D721Med (cell line): Measurements from ENCODE around the gene EIF4EBP3.

Experiments used
- DNase-seq: peaks from one replicate; pipeline ENCODE4 v3.0.0; 2011; ENCODE audit warnings: low spot score; ENCODE audit not compliant: insufficient read length
- FAIRE-seq: peaks from 2 replicates; lab custom pipeline; 2011; peaks lifted over from hg19 to GRCh38; lab: Jason Lieb, UNC
- TF ChIP-seq, protein P1 (sequence below): IDR thresholded peaks from 2 replicates; pipeline ENCODE4 v1.5.1; 2012; ENCODE audit warnings: mild to moderate bottlenecking, control low read depth; ENCODE audit not compliant: insufficient read depth; ENCODE audit errors: missing control alignments

EIF4EBP3 gene

DNA sequence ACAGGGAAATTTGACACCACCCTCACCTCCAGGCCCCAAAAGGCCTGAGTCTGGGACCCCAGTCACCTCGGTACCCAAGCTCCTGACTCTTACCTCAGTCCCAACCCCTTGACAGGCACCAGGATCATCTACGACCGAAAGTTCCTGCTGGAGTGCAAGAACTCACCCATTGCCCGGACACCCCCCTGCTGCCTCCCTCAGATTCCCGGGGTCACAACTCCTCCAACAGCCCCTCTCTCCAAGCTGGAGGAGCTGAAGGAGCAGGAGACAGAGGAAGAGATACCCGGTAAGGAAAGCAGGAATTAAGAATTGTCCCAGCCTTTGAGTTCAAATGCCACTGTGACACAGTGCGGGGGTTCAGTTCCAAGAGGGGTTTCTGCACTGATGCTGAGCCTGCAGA lies 1.3 kb downstream of the EIF4EBP3 start:
- DNase-seq (no peak), FAIRE-seq (no peak)
- TF ChIP-seq, protein P1, sequence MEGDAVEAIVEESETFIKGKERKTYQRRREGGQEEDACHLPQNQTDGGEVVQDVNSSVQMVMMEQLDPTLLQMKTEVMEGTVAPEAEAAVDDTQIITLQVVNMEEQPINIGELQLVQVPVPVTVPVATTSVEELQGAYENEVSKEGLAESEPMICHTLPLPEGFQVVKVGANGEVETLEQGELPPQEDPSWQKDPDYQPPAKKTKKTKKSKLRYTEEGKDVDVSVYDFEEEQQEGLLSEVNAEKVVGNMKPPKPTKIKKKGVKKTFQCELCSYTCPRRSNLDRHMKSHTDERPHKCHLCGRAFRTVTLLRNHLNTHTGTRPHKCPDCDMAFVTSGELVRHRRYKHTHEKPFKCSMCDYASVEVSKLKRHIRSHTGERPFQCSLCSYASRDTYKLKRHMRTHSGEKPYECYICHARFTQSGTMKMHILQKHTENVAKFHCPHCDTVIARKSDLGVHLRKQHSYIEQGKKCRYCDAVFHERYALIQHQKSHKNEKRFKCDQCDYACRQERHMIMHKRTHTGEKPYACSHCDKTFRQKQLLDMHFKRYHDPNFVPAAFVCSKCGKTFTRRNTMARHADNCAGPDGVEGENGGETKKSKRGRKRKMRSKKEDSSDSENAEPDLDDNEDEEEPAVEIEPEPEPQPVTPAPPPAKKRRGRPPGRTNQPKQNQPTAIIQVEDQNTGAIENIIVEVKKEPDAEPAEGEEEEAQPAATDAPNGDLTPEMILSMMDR, result no peak

DNA sequence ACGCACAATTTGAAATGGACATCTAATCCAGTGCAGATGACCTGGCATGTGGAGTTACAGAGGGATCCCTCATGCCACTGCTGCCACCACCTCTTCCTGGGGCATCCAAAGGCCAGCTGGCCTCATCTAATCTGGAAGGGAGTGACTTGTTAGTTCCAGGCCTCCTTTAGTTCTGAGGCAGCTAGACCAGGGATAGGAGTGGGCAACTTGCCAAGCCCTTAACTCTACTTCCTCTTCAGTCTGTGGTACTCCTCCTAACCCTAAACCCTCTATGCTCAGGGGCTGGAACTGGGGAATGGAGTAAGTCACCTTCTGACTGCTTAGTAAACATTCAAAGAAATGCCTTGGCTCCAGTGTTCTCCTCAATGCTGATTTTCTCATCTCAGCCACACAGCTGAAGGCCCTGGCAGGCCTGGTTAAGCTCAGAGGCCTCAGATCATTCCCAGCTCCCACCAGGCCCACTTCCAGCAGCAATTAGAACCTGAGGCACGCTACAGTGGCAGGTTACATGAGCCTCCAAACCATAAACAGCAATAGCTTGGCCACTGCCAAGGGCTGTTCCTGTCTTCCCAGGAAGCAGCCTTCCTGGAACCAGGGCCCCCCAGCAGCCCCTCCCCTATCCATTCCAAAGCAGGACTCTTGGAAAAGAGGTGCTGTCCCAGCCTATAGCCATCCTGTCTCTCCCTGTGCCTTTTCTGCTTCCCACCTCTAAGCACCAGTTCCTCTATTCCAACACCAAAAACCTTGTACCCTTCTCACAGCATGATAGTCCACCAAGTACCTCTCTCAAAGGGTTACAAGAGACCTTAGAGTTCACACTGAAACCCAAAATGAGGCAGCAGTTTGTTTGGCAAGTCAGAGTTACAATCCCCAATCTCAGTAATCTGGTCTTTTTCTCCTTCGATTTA lies 2.0 kb downstream of the EIF4EBP3 start:
- no peak for FAIRE-seq
- TF ChIP-seq, protein P1, result no peak

DNA sequence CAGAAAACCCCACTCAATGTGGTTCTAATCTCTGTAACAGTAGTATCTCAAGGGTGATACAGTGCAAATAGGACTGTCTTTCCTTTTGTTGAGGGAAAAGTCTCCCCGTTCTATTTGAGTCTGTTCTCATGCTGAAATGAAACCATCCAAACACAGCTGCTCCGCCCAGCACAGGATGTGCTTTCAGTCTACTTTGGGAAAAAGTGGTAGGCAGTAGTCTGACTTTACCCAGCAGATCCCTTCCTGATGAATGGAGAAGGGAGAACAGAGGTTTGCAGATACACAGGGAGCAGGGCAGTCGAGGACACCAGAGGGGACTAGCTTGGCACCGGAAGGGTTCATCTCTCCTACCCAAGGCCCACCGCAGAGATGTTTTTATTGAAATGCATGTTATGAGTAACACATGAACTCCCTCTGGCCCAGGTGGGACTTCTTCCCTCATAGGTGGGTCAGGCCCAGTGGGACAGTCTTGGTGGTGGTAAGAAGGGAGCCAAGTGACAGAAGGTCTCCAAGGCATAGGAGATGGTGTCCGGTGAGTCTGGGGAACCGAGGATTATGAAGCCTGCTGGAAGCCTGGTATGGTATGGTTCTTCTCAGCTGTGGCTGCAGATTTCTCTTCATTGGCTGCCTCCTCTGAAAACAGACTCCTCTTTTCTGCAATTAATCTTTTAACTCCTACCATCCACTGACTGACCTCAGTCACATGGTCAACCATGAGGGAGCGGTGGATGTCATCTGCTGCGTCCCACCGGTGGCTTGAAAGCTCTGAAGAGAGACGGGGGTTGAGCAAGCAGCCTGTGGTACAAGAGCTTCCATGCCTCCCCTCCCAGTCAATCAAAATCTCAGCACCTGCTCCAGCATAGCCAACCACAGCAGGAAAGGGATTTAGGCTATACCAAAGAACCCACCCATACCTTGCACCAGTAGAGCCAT lies 3.0 kb downstream of the EIF4EBP3 start:
- DNase-seq, result no peak
- FAIRE-seq, result no peak
- TF ChIP-seq, protein P1, result no peak

More for the DNA sequence above, 2.0 kb downstream of the EIF4EBP3 start:
- no peak for DNase-seq

GRCh38 chr5:140551872-140552271 lies 4.4 kb downstream of the EIF4EBP3 start:
- no peak for FAIRE-seq
- TF ChIP-seq, protein P1, result no peak
- no peak for DNase-seq

DNA sequence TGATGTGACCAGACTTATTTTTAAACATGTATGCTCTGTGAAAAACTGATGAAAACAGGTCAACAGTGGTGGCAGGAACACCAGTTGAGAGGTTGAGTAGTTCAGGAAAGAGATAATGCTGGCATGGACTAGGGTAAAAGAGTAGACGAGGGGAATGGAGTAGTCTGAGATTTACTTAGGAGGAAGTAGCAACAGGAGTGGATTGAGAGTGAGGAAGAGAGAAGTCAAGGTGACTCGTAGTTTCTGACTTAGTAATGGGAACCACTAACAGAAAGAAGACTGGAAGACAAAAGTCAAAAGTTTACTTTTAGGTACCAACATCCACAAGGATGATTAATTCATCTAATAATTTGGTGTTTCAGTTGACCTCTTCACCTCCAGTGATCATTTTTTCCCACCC lies 6.2 kb downstream of the EIF4EBP3 start:
- TF ChIP-seq, protein P1, result no peak
- DNase-seq (no peak), FAIRE-seq (no peak)

GRCh38 chr5:140554454-140554853 lies 7.0 kb downstream of the EIF4EBP3 start:
- FAIRE-seq (no peak), DNase-seq (no peak)
- TF ChIP-seq, protein P1, result no peak
